ENCODE measurements around the gene FAM162A.

GRCh38 chr3:122387709-122388108, 3.7 kb downstream of the FAM162A start:
- TF ChIP-seq CTCF (IDR thresholded peaks at IDR 0.05; ENCODE audit: poor library complexity, severe bottlenecking) (no peak), EZH2 (IDR thresholded peaks at IDR 0.05; ENCODE audit: borderline replicate concordance, insufficient read depth, low read length, poor library complexity, severe bottlenecking) (no peak), REST (IDR thresholded peaks at IDR 0.05; ENCODE audit: borderline replicate concordance) (no peak), POLR2AphosphoS5 (IDR thresholded peaks at IDR 0.05) (no peak), SMC3 (conservative IDR thresholded peaks at IDR 0.05; ENCODE audit: poor library complexity) (no peak), RAD21 (conservative IDR thresholded peaks at IDR 0.05) (no peak)

All from neural cell (in vitro differentiated cells).